ENCODE data around the gene TARBP1. TPM values are rescaled to one million over a fixed set of nuclear protein-coding genes. Genes with fewer than 3 reads are reported as not detected.

The TARBP1 gene
- total and polyA plus RNA-seq, 2 of the 8 experiments (the other 6 are each of a cell fraction or from before 2014, with no cell fraction given), result 21.9 to 32.3 TPM

DNA sequence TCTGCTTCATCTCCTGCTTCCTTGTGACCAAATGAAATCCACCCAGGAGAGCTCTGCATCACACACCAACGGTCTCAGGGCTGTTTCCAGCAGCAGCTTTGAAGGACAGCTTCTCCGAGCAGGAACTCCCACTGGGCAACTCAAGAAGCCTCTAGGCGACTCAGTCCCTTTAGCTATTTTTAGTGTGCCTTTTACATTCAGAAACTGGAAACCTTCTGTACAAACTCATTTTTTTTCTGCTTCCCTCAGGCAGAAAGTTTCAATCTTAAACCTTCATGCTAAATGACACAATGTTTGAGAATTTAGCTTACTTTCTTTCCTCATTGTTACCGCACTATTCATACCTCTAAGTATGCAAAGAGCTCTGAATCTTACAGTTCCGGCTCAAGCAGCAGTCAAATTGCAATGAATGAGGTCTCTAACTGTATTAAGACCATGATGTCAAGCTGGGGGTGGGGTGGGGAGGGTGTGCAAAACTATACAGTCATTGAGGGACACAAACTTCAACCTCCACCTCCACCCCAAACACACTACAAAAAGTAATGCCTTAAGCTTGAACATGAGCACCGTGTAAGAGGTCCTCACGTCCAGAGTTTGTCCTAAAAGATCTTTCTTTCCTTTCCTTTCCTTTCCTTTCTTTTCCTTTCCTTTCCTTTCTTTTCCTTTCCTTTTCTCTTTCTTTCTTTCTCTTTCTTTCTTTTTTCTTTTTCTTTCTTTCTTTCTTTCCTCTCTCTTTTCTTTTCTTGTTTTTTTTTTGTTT, 16.4 kb upstream of the TARBP1 start:
- peaks cover 0 to 9% (median 3%) of the 10 kb centered on the region in 4 experiments; a peak in 4 of 7 replicates for H3K4me1 ChIP-seq (replicated peaks in 1 of 4; ENCODE audit: control insufficient read depth in 3 of 4, insufficient read depth in 4 of 4, low read length in 3 of 4)
- H3K9me3 ChIP-seq (ENCODE audit: insufficient read depth in 2 of 2, low read depth in 1 of 2, low read length in 1 of 2), result no peaks in the 10 kb centered on the region
- DNase-seq (ENCODE audit: low read depth in 1 of 2, low spot score in 2 of 2), result no peak
- TF ChIP-seq SIRT6 (IDR thresholded peaks at IDR 0.05; ENCODE audit: low read length) (no peak), NANOG (IDR thresholded peaks at IDR 0.05; ENCODE audit: insufficient read depth, low read depth, low read length, poor library complexity, severe bottlenecking) (no peak), CBX8 (IDR thresholded peaks at IDR 0.05; ENCODE audit: borderline replicate concordance, low read depth, low read length) (no peak), SIX5 (IDR thresholded peaks at IDR 0.05; ENCODE audit: low read depth, low read length) (no peak), JUND (IDR thresholded peaks at IDR 0.05; ENCODE audit: low read length) (no peak), ASH2L (IDR thresholded peaks at IDR 0.05; ENCODE audit: low read length) (no peak), KDM5A (IDR thresholded peaks at IDR 0.05; ENCODE audit: low read length) (no peak), RBBP5 (IDR thresholded peaks at IDR 0.05; ENCODE audit: borderline replicate concordance, low read depth, low read length) (no peak), RFX5 (IDR thresholded peaks at IDR 0.05; ENCODE audit: borderline replicate concordance, low read depth, low read length) (no peak)
- TF ChIP-seq, protein P1, sequence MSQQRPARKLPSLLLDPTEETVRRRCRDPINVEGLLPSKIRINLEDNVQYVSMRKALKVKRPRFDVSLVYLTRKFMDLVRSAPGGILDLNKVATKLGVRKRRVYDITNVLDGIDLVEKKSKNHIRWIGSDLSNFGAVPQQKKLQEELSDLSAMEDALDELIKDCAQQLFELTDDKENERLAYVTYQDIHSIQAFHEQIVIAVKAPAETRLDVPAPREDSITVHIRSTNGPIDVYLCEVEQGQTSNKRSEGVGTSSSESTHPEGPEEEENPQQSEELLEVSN (IDR thresholded peaks at IDR 0.05), result no peak
- TF ChIP-seq, protein P2, sequence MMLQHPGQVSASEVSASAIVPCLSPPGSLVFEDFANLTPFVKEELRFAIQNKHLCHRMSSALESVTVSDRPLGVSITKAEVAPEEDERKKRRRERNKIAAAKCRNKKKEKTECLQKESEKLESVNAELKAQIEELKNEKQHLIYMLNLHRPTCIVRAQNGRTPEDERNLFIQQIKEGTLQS (IDR thresholded peaks at IDR 0.05; ENCODE audit: insufficient read depth, low read depth, low read length), result no peak

More for the DNA sequence above, 16.4 kb upstream of the TARBP1 start:
- H2AFZ ChIP-seq (ENCODE audit: low read length), result no peak overlapping the region
- H2BK12ac ChIP-seq (ENCODE audit: low read depth, low read length), result no peak overlapping the region
- no peaks in the 10 kb centered on the region for H3K36me3 ChIP-seq (ENCODE audit: control insufficient read depth in 2 of 4, insufficient read depth in 4 of 4, low read length in 3 of 4)
- no peak overlapping the region for H2AK5ac ChIP-seq (ENCODE audit: low read depth, low read length)
- no peaks in the 10 kb centered on the region for H4K20me1 ChIP-seq (replicated peaks in 1 of 2; ENCODE audit: control insufficient read depth in 1 of 2, insufficient read depth in 2 of 2, low read length in 2 of 2)
- H3K18ac ChIP-seq (ENCODE audit: extremely low read depth, low read length), result no peak overlapping the region
- H2BK5ac ChIP-seq (ENCODE audit: low read depth, low read length), result no peak overlapping the region
- H3K4me3 ChIP-seq (ENCODE audit: extremely low read depth in 1 of 4, insufficient read depth in 2 of 4, low read depth in 3 of 4, low read length in 4 of 4), result no peak overlapping the region
- H3K4me2 ChIP-seq (ENCODE audit: insufficient read depth in 1 of 2, low read depth in 2 of 2, low read length in 2 of 2), result no peak overlapping the region
- H3K9ac ChIP-seq (replicated peaks in 1 of 4; ENCODE audit: extremely low read depth in 1 of 4, low read depth in 3 of 4, low read length in 3 of 4), result no peak overlapping the region
- H3K23me2 ChIP-seq (ENCODE audit: low read depth, low read length), result no peaks in the 10 kb centered on the region
- H3K79me1 ChIP-seq (ENCODE audit: low read depth, low read length), result no peaks in the 10 kb centered on the region
- no peaks in the 10 kb centered on the region for H3K27me3 ChIP-seq (replicated peaks in 1 of 4; ENCODE audit: control insufficient read depth in 3 of 4, extremely low read depth in 1 of 4, insufficient read depth in 3 of 4, low read length in 3 of 4)
- no peak overlapping the region for H2BK120ac ChIP-seq (replicated peaks; ENCODE audit: low read depth, low read length)
- H2BK20ac ChIP-seq (ENCODE audit: low read length), result no peak overlapping the region
- H3K79me2 ChIP-seq (ENCODE audit: control insufficient read depth in 1 of 2, insufficient read depth in 2 of 2, low read length in 2 of 2), result no peaks in the 10 kb centered on the region
- H3K27ac ChIP-seq (ENCODE audit: low read depth, low read length), result no peak overlapping the region
- H3K14ac ChIP-seq (ENCODE audit: insufficient read length), result no peak overlapping the region
- CTCF ChIA-PET (ENCODE audit: partially characterized antibody), result interaction anchor here (0.9 to 2.0 kb wide), 3 partner anchors 8 to 589 kb away, joined by 3 to 9 read pairs (median 8); no protein-coding TSS in a partner anchor
- no peak for FAIRE-seq
- no peak overlapping the region for H3K4ac ChIP-seq (replicated peaks; ENCODE audit: insufficient read length, low read depth, low read length)
- H4K5ac ChIP-seq (ENCODE audit: insufficient read length, low read depth, low read length), result no peak overlapping the region
- H4K8ac ChIP-seq (ENCODE audit: extremely low read depth, insufficient read depth, low read length), result no peak overlapping the region
- H3K56ac ChIP-seq (replicated peaks; ENCODE audit: insufficient read length, low read depth, low read length), result no peak overlapping the region
- no peak overlapping the region for H4K91ac ChIP-seq (replicated peaks; ENCODE audit: insufficient read length, low read length)
- 85% methylated on average over 7 of the region's 7 CpGs; no CpG with 5 or more reads in 1 of the 2 experiments for WGBS, 2 experiments (ENCODE audit: extremely low coverage in 1 of 2, insufficient coverage in 1 of 2, insufficient read length in 1 of 2, insufficient replicate concordance in 2 of 2, low coverage in 1 of 2, low lambda C conversion rate in 2 of 2, missing lambda C conversion rate in 1 of 2)
- no peak overlapping the region for H3K23ac ChIP-seq (ENCODE audit: insufficient read length)
- POLR2A ChIA-PET (ENCODE audit: partially characterized antibody), result no interaction called here
- no peak overlapping the region for H2BK15ac ChIP-seq (ENCODE audit: low read length)
